ENCODE measurements around the gene PAPPA.

PAPPA gene

GRCh38 chr9:116316246-116316645, 162.7 kb downstream of the PAPPA start:
- no peak for DNase-seq (ENCODE audit: low spot score)

- DNase-seq (ENCODE audit: low spot score), result no peak
Measured at GRCh38 chr9:116317503-116317902, 163.9 kb downstream of the PAPPA start.

DNA sequence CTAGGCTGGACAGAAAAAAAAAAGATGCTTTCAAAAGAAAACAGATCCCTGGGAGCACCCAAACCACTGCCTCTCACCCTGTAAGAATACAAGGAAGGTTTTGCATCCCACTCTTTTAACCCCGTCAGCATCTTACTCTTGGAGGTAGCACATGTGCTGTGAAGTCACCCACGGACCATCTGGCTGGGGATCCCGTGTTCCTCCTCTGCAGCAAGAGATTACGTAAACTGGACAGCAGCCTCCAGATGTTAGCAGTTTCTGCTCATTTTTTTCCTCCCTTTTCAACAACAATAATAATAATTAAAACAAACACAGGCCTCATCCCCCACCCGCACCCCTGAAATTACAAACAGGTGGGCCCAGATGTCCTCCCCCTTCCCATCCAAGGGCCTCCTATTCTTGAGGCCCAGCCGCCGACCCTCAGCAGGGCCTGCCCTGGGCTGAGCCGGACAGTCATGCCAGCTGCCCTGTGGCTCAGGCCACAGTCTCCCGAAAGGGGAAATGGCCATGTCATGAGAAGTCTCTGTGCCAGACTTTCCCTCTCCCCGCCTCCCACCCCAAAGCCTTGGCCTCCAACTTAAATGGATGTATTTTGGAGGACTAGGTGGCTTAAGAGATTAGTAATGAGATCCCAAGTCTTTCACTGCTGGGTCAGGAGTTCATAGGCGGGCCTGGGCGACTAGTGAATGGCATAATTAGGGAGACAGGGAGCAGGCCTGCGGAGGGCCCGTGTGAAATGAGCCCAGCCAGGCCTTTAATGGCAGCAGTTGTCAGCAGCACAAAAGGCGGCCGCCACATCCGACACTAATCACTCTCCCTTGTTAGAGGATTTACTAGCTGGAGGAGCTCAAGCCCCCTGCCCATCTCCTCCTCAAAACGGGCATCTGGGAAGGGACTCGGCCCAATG, 165.1 kb downstream of the PAPPA start:
- no peak for DNase-seq (ENCODE audit: low spot score)

GRCh38 chr9:116319480-116319879, 165.9 kb downstream of the PAPPA start:
- no peak for DNase-seq (ENCODE audit: low spot score)

DNA sequence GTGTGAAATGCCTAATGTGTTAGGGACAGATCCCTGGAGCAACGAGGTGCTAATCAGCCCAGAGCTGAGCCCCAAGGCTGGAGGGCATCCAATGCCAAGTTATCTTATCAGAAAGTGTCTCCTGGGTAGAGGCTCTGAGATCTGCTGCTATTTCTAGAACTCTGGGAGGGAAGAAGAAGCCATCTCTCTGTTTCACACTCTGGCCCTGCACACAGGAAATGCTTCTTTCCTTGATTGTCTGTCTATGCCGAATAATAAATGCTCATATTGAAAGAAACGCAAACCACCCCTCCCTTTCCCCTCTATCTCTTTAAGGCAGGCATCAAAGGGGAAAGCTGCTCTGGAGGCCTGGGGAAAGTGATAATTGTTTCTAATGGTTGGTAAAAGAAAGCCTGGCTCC, 166.7 kb downstream of the PAPPA start:
- DNase-seq (ENCODE audit: low spot score), result no peak

DNA sequence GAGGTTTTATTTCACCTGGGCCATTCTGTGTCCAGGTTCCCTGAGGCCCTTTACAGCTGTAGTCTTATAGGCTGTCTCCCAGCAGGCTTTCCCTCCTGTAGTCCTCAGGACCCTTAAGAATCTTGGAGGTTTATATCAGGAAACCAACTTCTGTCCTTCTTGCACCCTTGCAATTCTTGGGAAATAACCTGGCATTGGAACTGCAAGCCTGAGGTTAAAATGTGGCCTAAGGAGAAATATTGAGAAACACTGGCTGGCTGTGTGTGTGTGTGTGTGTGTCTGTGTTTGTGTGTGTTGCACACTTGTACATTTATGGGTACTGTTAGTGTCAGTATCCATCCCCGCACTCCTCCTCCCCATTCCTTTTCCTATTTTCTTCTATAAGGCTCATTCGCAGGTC, 168.9 kb downstream of the PAPPA start:
- no peak for DNase-seq (ENCODE audit: low spot score)

DNA sequence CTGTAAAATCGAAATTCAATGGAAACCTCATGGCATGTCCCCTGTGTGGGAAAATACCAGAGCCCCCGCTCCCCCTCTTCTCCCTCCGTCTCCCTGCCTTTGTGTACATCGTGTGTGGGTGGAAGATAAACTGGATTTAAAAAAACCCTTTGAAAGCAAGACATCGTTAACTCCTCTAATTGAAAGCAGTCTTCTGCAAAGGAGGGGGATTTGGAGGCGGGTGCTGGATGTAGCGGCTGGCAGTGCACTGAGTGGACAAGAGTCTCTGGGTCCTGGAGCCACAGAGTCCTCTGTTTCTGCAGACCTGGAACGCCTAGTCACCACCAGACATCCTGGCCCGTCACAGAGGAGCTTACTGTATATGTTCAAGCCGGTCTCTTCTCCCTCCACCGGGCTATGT, 169.4 kb downstream of the PAPPA start:
- no peak for DNase-seq (ENCODE audit: low spot score)

GRCh38 chr9:116323571-116323970, 170.0 kb downstream of the PAPPA start:
- no peak for DNase-seq (ENCODE audit: low spot score)

GRCh38 chr9:116325924-116326323, 172.3 kb downstream of the PAPPA start:
- DNase-seq (ENCODE audit: low spot score), result no peak

GRCh38 chr9:116327701-116328405, 174.3 kb downstream of the PAPPA start:
- no peak for DNase-seq (ENCODE audit: low spot score)

DNA sequence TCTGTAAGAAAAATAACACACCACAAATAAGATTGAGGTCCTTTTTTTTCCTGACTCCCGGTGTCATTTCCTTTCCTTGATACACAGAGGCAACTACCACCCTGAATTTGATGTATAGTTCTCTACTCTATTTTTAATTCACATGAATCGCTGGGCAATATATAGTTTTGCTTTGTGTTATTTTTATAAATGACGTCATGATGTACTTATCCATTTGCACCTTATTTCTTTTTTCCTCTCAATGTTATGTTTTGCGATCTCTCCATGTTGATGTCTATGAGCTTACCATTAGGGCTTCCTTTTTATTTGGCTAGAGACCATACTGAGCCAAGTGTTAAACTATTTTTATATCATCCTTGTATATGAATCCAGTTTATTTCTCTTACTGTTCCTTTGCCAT, 175.9 kb downstream of the PAPPA start:
- no peak for DNase-seq (ENCODE audit: low spot score)

GRCh38 chr9:116331241-116331640, 177.7 kb downstream of the PAPPA start:
- DNase-seq (ENCODE audit: low spot score), result no peak

DNA sequence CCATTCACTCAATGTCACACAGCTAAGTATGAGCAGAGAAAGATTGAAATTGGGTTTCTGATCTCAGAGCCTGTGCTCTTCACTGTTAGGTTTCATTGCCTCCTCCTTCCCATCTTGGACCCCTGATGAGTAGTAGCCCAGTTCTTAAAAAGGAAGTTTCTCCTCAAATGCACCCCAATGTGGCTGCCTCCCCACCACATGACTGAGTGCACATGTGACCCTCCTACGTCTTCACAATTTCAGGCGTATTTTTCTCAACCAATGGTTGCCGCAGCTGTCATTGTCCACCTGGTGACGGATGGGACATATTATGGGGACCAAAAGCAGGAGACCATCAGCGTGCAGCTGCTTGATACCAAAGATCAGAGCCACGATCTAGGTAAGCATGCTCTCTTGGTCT, 178.5 kb downstream of the PAPPA start:
- DNase-seq (ENCODE audit: low spot score), result no peak

- DNase-seq (ENCODE audit: low spot score), result no peak
Measured at GRCh38 chr9:116333254-116333653, 179.7 kb downstream of the PAPPA start.

DNA sequence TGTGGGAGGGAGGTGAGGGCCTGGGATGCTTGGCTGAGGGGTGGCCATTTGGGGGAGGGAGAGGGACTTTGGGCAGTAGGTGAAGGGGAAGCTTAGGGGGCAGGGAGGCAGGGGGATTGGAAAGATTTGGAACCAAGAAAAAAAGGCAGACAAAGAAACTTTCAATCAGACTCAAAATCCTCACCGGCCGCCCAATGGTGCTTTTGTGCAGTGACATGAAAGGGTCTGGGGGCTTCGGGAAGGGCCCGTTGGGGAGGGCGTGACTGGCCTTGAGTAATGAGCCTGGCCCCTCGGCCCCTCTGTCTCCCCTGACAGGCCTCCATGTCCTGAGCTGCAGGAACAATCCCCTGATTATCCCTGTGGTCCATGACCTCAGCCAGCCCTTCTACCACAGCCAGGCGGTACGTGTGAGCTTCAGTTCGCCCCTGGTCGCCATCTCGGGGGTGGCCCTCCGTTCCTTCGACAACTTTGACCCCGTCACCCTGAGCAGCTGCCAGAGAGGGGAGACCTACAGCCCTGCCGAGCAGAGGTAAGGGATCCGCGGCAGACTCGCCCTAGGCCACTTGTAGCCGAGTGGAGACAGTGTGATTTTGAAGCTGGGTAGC, 181.1 kb downstream of the PAPPA start:
- no peak for DNase-seq (ENCODE audit: low spot score)

GRCh38 chr9:116335392-116335791, 181.8 kb downstream of the PAPPA start:
- no peak for DNase-seq (ENCODE audit: low spot score)

DNA sequence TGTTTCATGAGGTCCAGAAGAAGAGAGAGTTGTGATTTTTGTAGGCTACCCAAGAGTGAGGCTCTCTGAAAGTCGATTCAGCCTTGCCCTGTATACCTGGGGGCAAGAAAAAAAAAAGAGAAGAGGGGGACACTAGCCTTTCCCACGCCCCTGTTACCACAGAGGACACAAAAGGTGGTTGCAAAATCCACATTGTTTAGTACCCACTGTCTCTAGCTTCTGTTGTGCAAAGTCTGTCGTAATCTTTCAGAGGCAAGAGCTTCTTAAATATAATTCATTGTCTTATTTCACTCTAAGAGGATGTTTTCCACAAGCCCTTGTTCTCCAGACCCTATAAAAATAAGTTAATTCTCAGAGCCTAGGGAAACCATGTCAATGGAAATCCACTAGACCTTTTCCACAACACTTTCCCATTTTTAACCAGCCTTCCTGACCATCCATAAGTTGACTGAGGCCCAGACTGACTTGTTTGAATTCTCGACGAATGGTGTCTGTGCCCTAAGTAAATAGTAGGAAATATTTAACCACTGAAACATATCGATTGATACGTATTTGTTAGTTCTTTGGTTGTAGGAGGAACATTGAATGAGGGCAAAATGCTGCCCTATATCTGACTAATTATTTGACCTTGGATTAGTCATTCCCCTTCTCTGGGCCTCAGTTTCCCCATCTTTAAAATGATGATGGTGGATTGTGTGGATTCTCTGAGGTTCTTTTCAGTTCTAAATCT, 182.7 kb downstream of the PAPPA start:
- no peak for DNase-seq (ENCODE audit: low spot score)

- DNase-seq (ENCODE audit: low spot score), result no peak
Measured at GRCh38 chr9:116337015-116337414, 183.4 kb downstream of the PAPPA start.

DNA sequence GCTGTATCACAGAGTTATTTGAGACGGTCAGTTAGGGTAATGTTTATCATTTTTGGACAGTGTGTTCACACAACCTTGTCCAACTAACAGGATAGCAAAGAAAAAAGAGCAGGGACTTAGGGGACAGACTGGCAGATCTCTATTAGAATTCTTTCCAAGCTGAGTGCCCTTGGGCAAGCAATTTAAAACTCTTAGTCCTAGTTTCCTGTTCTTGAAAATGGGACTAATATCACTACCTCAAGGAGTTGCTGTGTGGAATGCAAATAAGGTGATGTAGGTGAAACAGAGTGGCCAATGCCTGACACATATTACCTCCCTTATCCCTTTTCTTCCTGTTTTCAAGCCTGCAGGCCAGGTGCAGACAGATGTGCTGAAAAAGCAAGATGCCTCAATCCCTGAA, 186.7 kb downstream of the PAPPA start:
- DNase-seq (ENCODE audit: low spot score), result no peak

GRCh38 chr9:116342061-116342460, 188.5 kb downstream of the PAPPA start:
- DNase-seq (ENCODE audit: low spot score), result no peak

DNA sequence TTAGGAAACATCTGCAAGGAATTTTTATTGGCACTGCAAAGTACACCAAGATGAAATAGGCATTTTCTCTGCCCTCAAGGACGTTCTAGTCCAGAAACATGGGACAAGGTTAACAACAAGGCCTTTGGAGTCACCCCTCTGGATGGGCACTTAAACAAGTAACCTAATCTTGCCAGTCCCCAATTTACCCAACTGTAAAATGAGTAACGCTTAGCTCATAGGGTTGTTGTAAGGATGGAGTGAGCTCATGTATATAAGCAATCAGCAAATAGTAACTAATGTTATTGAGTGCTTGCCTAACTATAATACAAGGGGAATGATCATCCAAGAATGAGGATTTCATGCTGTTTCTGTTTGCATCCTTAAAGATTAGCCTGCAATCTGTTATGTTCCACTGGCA, 189.3 kb downstream of the PAPPA start:
- no peak for DNase-seq (ENCODE audit: low spot score)

DNA sequence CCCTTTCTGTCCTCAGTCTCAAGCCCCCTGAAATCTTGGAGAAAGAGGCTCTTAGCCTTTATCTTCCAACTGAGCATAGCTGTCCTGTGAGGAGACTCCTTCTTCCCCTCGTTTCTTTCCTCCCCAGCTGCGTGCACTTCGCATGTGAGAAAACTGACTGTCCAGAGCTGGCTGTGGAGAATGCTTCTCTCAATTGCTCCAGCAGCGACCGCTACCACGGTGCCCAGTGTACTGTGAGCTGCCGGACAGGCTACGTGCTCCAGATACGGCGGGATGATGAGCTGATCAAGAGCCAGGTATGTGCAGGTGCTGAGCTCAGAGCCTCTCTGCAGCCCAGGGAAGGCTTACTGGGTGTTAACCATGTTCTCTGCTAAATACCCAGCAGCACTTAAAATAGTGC, 190.8 kb downstream of the PAPPA start:
- no peak for DNase-seq (ENCODE audit: low spot score)
